DMS 273 (cell line): ENCODE measurements around the gene NET1.

Experiments used
- DNase-seq: peaks from one replicate; lab custom pipeline; 2025; ENCODE audit not compliant: unreplicated experiment; lab: John Stamatoyannopoulos, UW

Gene NET1

DNA sequence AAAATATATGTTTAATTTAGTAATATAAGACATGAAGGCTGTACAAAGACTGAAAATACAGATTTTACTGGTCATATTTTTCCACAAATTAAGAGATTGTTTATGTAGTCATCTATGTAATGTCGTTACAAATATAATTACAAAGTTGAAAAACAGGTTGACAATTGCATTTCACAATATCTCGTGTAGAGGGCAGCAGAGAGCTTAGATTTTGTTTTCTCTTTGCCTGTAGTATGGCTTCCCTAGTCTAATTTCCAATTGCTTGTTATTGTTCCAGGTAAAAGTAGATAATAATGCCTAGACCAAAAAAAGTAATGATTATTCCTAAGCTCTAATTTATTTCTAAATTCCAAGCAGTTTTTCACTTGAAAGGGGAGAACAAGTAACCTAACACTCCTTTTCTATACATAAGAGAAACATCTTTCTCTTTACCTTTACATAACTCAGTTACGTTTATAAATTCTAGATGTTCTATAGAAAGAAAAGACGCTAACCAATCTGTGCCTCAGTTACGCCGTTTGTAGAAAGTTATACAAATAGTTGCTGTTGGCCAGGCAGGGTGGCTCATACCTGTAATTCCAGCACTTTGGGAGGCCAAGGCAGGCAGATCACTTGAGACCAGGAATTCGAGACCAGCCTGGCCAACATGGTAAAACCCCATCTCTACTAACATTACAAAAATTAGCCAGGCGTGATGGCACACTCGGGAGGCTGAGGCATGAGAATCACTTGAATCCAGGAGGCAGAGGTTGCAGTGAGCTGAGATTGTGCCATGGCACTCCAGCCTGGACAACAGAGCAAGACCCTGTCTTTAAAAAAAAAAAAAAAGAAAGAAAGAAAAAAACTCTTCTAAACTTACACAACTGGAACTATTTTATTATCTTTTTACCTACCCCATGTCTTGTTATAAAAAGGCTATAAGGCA, 30.0 kb downstream of the NET1 start:
- DNase-seq: peak; percentile 61

DNA sequence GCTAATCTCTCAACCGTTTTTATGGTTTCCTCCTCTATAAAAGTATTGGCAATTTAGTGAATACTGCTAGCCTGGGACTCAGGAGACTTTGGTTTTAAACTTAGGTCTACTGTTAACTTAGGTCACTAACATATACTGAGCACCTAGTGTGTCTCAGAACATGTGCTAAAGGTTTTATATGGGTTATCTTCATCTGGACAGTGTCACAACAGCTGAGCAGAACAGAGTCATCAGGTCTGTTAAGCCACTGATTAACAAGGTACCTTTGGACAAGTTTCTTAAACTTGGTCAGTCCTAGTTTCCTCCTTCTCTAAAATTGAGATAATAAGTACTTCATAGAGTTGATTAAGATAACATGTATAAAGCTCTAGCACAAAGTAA, 30.6 kb downstream of the NET1 start:
- DNase-seq: no peak

DNA sequence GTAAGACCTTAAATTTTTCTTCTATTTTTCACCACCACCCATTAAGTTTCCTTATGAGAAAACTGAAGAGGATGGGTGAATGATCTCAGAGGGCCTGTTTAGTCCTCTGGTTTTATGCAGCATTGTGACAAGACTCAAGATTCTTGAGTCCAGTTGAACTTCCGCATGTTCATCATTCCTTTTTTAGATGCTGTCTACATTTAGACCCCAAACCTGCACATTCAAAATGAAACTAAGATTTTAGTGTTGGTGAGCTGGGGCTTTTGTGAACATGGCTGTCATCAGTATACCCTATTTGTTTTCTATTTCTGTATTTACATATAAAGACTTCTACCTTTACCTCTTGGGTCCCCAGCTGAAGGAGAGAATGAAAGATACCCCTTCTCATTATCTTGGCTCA, 31.1 kb downstream of the NET1 start:
- no peak for DNase-seq

DNA sequence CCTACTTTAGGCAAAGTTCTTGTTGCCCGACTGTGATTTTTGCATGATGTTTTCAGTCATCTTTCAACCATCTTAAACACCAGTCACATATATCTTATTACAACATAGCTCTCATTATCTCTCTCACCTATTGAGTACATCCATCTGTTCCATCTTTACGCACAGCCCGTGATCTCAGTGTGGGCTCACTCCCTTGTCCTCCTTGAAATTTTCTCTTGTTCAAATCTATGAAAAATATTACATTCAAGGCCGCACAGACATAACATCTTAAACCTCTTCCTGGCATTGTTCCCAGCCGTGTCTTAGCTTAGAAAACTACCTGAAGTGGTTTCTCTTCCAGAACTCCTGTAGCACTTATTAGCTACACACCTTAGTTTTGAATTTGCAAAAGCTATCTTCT, 32.6 kb downstream of the NET1 start:
- no peak for DNase-seq

DNA sequence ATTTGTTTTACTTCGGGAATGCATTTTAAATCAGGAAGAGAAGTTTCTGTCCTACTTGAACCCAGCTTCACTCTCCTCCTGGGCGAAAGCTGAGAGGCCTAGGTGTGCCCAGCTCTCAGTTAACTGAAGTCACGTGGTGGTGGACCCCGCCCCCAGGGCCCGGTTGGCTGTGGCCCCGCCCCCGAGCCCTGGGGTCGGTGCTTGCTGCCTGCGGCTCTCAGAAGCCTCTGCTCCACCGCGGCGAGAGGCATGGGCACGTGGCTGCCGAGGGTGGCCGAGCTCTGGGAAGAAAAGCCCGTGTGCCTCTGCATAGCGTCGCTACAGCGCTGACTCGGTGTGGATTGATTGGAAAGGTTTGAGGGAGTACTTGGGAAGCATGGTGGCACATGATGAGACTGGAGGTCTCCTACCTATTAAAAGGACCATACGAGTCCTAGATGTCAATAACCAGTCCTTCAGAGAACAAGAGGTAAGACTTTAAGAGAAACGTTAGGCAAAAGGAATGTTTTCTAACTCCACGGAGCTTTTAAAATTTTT, 34.1 kb downstream of the NET1 start:
- peak; percentile 94 for DNase-seq

DNA sequence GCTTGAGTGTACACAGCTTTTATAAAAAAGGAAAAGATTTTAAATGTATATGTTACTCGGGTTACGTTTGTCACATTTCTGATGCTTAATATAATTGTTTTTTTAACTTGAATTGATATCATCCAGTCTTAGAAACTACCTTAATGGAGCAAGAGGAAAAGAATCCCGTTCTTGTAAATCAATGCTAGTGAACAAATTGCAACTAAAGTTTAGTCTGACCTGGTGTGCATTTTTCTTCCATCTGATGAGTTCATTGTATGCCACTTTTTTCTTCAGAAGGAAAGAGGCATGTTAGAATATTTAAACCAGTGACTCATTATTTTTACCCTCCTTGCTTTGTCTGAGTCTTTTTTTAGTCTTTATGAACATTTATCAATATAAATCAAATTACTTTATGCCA, 34.7 kb downstream of the NET1 start:
- no peak for DNase-seq

DNA sequence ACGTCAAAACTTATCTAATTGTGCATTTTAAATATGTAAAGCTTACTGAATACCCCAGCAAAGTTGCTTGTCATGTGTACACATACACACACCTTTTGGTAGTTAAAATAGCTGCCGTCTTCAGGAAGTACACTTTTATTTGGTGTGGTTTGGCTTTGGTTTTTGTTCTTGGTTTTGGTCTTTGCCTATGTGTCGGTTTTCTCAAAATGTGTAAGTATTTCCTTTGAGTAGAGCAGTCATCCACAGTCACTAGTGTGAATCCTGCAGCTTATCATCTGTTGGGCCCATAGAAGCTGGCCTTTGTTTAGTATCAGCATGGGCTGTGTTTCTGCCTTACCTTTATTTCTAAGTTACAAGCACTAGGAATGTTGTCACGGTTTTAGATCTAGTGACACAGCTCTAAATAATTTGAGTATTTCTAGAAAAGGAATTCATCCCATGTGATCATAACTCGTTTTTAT, 35.3 kb downstream of the NET1 start:
- peak; percentile 6 for DNase-seq

DNA sequence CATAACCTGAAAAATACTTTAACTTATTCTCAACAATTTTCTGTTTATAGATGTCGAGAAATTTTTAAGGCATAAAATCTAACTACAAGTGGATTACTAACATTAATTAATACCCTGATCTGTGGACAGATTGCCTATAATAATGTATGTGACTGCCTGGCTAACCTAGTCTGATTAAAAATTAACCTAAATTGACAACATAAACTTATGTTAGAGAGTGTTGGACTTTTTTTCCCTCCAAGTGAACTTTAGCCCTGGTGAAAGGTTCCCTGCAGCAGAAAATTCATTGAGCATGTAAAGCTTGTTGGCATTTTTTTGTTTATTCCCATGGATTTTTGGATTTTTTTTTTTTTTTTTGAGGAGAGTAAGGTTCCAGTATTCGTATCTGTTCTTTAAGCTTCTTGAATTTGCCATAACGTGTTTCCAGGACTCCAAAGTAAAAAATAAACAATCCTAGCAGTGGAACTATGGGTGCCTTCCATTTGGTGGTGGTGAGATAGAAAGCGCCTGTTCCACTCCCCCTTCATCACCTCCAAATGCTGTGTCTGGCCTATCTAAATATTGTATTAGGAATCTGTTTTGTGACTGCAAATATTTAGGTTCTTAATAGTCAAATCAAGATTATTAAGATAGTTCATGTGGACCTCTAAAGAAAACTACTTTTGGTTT, 36.1 kb downstream of the NET1 start:
- DNase-seq: no peak

DNA sequence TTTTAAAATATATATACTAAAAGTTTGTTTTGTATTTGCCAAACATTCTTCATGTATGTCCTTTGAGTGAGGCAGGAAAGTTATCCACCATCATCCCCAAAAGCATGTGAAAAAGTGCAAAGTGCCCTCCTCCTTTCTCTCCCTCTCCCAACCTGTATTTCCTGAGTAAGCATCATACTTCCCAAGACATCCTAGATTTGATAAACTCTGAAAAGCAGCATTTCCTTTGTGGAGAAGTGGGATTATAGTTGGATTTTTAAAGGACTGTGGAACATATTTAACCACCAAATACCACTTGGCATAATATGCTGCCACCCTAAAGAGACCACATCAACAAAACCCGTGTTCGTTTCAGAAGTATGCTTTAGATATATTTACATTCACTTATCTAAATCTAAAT, 36.9 kb downstream of the NET1 start:
- no peak for DNase-seq

DNA sequence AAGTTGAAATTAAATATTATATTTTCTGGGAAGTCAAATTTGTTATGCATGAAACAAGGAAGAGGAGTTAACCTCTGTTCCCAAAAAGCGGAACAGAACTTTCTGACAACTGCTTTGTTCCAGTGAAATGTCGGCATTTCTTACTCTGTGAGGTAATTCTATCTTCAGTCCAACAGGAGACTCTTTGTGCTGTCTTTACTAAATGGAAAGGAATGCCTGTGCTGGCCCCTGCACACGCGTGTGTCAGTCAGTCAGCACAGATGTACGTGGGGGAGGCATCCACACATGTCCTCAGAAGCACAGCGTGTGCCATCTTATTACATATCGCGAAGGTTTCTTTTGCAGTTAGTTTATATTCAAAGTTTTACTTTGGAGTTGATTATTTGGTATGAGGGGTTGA, 37.5 kb downstream of the NET1 start:
- no peak for DNase-seq

DNA sequence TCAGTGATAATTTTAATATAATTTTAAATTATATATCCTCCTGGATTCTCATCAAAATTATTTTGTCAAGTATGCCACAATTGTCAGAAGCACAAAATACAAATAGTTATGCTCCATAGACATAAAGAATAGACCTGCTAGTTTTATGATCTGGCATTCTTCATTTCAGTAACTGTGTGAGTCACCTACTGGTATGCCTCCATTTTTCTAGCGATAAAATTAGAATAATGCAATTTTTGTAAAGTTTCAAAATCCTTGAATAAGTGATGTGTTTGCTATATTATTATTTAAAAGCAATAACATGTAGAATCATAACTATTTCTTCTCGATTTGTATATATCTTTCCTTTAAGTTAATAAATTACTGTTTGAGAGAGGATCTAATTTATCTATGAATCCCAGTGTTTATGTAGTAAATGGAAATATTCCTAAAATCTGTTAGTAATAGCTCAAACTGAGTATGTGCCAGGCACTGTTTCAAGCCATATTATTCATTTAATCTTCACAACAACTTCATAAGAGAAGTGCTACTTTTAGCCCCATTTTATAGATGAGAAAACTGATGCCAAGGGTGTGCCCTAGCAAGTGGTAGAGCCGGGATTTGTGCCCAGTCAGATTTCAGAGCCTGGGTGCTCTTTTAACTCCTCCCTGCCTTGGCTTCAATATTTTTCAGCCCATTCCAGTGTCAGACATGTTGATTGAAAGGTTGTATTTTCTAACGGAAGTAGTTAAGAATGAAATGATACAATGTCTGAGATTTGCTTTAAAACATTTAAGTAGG, 38.4 kb downstream of the NET1 start:
- DNase-seq: no peak

DNA sequence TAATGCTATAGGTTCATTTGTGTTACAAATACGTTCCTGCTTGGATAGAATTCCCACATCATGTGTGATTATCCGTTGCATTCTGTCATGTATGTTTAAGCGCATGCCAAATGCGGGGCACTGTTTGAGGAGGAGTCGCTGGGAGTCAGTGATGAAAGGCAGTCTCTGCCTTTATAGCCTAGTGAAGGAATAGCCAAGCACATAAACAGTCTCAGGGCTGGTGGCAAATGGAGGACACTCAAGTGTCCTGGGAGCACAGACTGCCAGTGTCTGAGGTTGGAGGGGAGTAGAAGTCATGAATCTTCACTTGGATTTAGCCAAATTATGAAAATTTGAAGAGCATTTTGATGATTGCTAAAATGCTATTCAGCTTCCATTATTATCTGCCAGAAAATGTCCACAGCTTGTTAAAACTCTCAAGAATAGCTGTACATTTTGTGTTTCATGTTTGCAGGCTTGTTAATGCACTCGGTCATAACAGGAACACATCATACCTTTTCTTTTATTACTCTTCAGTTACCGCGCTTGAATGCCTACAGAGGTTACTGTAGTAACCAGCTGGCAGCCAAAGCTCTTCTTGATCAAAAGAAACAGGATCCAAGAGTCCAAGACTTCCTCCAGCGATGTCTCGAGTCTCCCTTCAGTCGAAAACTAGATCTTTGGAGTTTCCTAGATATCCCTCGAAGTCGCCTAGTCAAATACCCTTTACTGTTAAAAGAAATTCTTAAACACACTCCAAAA, 41.6 kb downstream of the NET1 start:
- DNase-seq: no peak

DNA sequence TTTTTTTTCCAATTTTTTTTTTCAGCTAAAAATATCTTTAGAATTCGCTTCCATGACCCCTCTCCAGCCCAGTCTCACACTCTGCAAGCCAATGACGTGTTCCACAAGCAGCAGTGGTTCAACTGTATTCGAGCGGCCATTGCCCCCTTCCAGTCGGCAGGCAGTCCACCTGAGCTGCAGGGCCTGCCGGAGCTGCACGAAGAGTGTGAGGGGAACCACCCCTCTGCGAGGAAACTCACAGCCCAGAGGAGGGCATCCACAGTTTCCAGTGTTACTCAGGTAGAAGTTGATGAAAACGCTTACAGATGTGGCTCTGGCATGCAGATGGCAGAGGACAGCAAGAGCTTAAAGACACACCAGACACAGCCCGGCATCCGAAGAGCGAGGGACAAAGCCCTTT, 44.2 kb downstream of the NET1 start:
- DNase-seq: no peak

DNA sequence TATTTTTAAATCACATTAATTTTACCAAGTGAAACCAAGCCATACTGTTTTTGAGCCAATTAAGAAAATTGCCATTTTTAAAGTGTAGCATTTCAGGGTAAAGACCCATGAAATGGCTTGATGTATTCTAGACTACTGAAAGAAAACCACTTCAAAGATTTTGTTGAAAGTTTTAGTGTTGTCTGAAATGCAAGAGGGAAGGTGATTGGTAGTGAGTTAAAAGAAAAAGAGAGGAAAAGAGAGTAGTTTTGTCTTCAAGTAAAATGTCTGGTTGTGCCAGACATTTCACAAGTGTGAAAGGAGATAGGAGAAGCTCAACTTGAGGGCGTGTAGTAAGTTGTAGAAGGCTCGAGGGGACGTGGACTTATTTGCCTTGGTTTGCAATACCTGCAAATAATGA, 45.4 kb downstream of the NET1 start:
- no peak for DNase-seq

DNA sequence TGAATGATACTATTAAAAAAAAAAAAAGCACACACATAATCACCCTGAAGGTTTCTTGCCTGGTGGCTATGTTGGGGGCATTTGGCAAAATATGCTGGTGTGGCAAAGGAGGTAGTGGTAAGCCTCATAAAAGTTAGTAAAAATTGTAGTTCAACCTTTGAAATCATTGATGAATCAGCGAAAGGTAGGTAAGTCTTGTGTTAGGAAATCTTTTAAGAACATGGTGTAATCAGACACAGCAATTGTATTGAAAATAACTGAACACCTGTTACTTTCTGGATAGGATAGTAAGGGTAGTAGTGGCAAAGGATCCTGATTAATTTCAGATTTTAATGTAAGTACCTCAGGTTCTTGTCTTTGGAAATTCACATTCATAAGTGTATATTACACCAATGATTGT, 46.1 kb downstream of the NET1 start:
- no peak for DNase-seq

DNA sequence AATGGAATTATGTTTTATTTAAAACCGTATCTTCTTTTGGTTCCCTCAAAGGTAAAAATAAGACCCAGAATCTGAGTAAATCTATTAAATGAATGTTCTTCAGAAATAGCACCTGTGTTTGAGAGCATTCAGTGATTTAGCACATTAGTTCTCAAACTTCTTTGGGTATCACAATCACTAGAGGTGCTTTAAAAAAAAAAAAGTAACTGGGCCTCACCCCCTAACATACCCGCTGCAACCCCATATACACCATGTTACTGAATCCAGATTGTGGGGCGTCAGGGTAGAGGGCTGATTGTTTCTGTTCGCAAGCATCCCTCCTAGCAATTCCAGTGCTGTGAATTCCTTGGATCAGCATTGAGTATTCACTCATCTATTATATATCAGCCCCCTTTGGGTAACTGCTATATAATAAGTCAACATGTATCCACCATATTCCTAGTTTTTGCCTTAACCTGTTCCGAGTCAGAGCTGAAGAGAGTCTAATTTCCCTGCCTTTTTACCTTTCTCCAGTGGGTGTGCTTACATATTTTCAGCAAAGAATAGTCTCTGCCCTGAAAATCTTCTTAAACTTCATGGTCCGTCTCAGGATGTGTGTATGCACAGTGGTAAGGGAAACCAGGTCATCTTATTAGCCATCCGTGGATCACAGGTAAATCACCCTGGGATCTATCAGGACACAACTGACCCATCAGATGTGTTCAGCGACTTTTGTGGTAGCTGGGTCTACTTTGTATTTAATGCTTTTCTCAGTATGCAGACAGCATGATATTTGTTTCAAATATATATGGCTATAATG, 46.8 kb downstream of the NET1 start:
- no peak for DNase-seq

DNA sequence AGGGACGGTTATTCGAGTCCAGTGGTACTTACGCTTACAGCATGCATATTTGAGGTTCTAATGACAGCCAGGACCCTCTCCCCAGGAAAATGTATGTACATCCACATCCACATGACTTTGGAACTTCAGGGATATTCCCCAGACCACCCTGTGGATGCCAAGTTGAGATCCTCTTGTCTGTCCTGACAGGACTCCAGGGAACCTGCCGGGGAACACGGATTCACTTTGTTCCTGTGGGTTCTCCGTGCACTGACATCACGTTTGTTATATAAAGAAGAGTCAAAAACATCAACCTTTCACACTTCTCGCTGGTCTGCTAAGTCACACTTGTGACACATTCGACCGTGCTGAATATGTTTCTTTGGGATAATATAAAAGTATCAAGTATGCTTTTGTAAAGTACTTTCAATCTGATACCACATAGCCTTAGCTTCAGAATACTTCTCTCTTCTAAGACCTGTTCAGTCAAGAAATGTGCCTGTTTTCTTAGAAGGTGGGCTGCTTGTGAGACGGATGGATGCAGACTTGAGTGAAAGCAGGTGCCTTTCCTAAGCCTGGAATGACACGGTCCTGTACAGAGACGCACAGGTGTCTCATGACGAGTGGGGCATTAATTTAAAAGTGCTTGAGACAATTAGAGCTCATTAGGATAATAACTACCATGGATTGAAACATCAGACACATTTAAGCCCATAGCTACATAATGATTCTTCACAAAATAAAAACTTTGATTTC, 48.3 kb downstream of the NET1 start:
- no peak for DNase-seq

DNA sequence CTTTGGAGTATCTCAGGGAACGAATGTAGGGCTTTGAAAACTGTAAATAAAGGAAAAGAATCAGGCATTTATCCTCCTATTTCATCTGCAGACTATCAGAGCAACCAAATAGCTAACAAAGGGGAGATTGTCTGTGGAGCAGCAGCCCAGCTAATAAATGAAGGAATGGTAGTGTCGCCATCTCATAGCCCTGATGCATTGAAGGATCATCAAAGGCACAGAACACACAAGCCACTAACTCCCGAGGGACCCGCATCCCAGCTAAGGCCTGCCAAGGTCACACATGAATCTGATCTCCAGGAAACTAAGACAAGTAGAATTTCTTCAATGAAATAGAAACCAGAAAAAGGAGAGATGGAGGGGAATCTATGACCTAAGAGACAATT, 48.8 kb downstream of the NET1 start:
- DNase-seq: no peak
